ENCODE data around the gene P2RY14.

P2RY14 gene

GRCh38 chr3:151303751-151304150, 25.4 kb upstream of the P2RY14 start:
- DNase-seq (ENCODE audit: low read depth) = no peak
- TF ChIP-seq CTCF (IDR thresholded peaks at IDR 0.05; ENCODE audit: insufficient read depth, low read depth, low read length, missing control alignments) = no peak
- H3K4me3 ChIP-seq (ENCODE audit: low read depth, low read length) = no peak overlapping the region

GRCh38 chr3:151301787-151302186, 23.4 kb upstream of the P2RY14 start:
- H3K4me3 ChIP-seq (ENCODE audit: low read depth, low read length) = no peak overlapping the region
- no peak for DNase-seq (ENCODE audit: low read depth)
- TF ChIP-seq CTCF (IDR thresholded peaks at IDR 0.05; ENCODE audit: insufficient read depth, low read depth, low read length, missing control alignments) = no peak

- no peak for TF ChIP-seq CTCF (IDR thresholded peaks at IDR 0.05; ENCODE audit: insufficient read depth, low read depth, low read length, missing control alignments)
- DNase-seq (ENCODE audit: low read depth) = no peak
Observed at GRCh38 chr3:151300539-151300938, 22.2 kb upstream of the P2RY14 start.

GRCh38 chr3:151299006-151299405, 20.7 kb upstream of the P2RY14 start:
- no peak for DNase-seq (ENCODE audit: low read depth)
- TF ChIP-seq CTCF (IDR thresholded peaks at IDR 0.05; ENCODE audit: insufficient read depth, low read depth, low read length, missing control alignments) = no peak
- no peak overlapping the region for H3K4me3 ChIP-seq (ENCODE audit: low read depth, low read length)

More at GRCh38 chr3:151300539-151300938, 22.2 kb upstream of the P2RY14 start:
- H3K4me3 ChIP-seq (ENCODE audit: low read depth, low read length) = no peak overlapping the region

- H3K4me3 ChIP-seq (ENCODE audit: low read depth, low read length) = no peak overlapping the region
- DNase-seq (ENCODE audit: low read depth) = no peak
- TF ChIP-seq CTCF (IDR thresholded peaks at IDR 0.05; ENCODE audit: insufficient read depth, low read depth, low read length, missing control alignments) = no peak
Observed at GRCh38 chr3:151297429-151297828, 19.1 kb upstream of the P2RY14 start.

GRCh38 chr3:151296226-151296625, 17.9 kb upstream of the P2RY14 start:
- H3K4me3 ChIP-seq (ENCODE audit: low read depth, low read length) = no peak overlapping the region
- no peak for DNase-seq (ENCODE audit: low read depth)
- no peak for TF ChIP-seq CTCF (IDR thresholded peaks at IDR 0.05; ENCODE audit: insufficient read depth, low read depth, low read length, missing control alignments)

GRCh38 chr3:151293127-151293526, 14.8 kb upstream of the P2RY14 start:
- no peak overlapping the region for H3K4me3 ChIP-seq (ENCODE audit: low read depth, low read length)
- no peak for TF ChIP-seq CTCF (IDR thresholded peaks at IDR 0.05; ENCODE audit: insufficient read depth, low read depth, low read length, missing control alignments)
- no peak for DNase-seq (ENCODE audit: low read depth)

Measured in GM12865 (cell line).